22Rv1 (cell line): ENCODE results near the gene PDE6A.

Source experiments
- CTCF ChIP-seq: fragments of 450-650 bp; IDR thresholded peaks from 2 replicates; pipeline ENCODE4 v1.5.1; 2017; ENCODE audit warnings: mild to moderate bottlenecking
- ZFX ChIP-seq: fragments of 450-650 bp; IDR thresholded peaks from 2 replicates; pipeline ENCODE4 v1.6.1; 2017; ENCODE audit warnings: antibody characterized with exemption, borderline replicate concordance

- TF ChIP-seq CTCF (no peak), ZFX (no peak)
These were observed 20.1 kb downstream of the PDE6A start for GRCh38 chr5:149924486-149924885.
